Sigmoid colon (tissue), 7 donors: ENCODE results near the gene PDE9A. TPM values are rescaled to one million over a fixed set of nuclear protein-coding genes. Genes with fewer than 3 reads are reported as not detected.

Source experiments
- DNase-seq: peaks from one replicate; pipeline ENCODE4 v3.0.0-alpha.2; 2019
- H3K27ac ChIP-seq, 4 donors: fragments of 200-600 bp; sonication (generic); one replicate each; pipeline ENCODE4 v1.5.1; 2016 to 2019; ENCODE audit warnings: mild to moderate bottlenecking in 1 of 4
- H3K27me3 ChIP-seq, 3 donors: fragments of 200-600 bp; sonication (generic); one replicate each; pipeline ENCODE4 v1.5.1; 2019; ENCODE audit warnings: mild to moderate bottlenecking in 1 of 3
- H3K36me3 ChIP-seq, 4 donors: fragments of 200-600 bp; sonication (generic); one replicate each; pipeline ENCODE4 v1.5.1; 2016 to 2019
- H3K4me1 ChIP-seq, 4 donors: fragments of 200-600 bp; sonication (generic); one replicate each; pipeline ENCODE4 v1.5.1; 2017 to 2019
- H3K4me3 ChIP-seq, 4 donors: fragments of 200-600 bp; sonication (generic); one replicate each; pipeline ENCODE4 v1.5.1; 2017 to 2019; ENCODE audit warnings: mild to moderate bottlenecking in 2 of 4, moderate library complexity in 1 of 4
- H3K9me3 ChIP-seq, 4 donors: fragments of 200-600 bp in 3 of 4; sonication (generic) in 3 of 4; one replicate each; pipeline versions ENCODE4 v1.5.1 to v1.6.1; 2013 to 2019
- CTCF ChIP-seq, 4 experiments: fragments of 450-650 bp in 3 of 4; fragments of 200-600 bp in 1 of 4; IDR thresholded peaks; one replicate each; pipeline ENCODE4 v1.5.1; 2016 to 2019; ENCODE audit warnings: antibody characterized with exemption in 4 of 4, mild to moderate bottlenecking in 3 of 4, moderate library complexity in 2 of 4
- EP300 ChIP-seq, 4 donors: sonication (generic); formaldehyde crosslinking; IDR thresholded peaks; one replicate each; pipeline ENCODE4 v1.6.1; 2017; ENCODE audit warnings: antibody characterized with exemption in 4 of 4
- POLR2A ChIP-seq, 2 donors: fragments of 450-650 bp; IDR thresholded peaks; one replicate each; pipeline ENCODE4 v1.6.1; 2016; ENCODE audit warnings: antibody characterized with exemption in 2 of 2, mild to moderate bottlenecking in 2 of 2, moderate library complexity in 2 of 2
- POLR2AphosphoS5 ChIP-seq, 4 donors: sonication (generic); formaldehyde crosslinking; IDR thresholded peaks; one replicate each; pipeline ENCODE4 v1.6.1; 2017; ENCODE audit warnings: antibody characterized with exemption in 4 of 4
- WGBS, 2 donors: extraction: QIAGEN DNeasy Blood & Tissue Kit; methylation state at CpG; one replicate each; pipeline ENCODE4 v1.1.7; 2013; 5-methylcytosine and 5-hydroxymethylcytosine counted together
- intact Hi-C: fragments of 100-400 bp; cut with DNase I; formaldehyde crosslinking; loops from one replicate; pipeline ENCODE4 v1.15.1; 2023
- polyA plus RNA-seq, 3 donors: library from polyadenylated mRNA; stranded (reverse); fragments of 200-250 nt; gene quantifications; one replicate each; pipeline ENCODE4 v1.2.3, GENCODE V29; 2013
- total RNA-seq, 4 donors: library from RNA; depleted of rRNA; stranded (reverse); fragments of >200 nt; gene quantifications; one replicate each; pipeline ENCODE4 v1.1.0, GENCODE V29; 2016
- donor health status: healthy with polysubstance abuse.
- donor health status: Bipolar disorder and iron deficiency.
- donor health status: healthy.

The PDE9A gene
- total and polyA plus RNA-seq, 7 donors: 71.6 to 433 (median 102) TPM

- no peak overlapping the region for H3K27ac ChIP-seq
- 71 to 82% methylated on average over 5 of the region's 5 CpGs for WGBS, 2 donors
- H3K36me3 ChIP-seq: no peaks in the 10 kb centered on the region
- TF ChIP-seq CTCF (IDR thresholded peaks at IDR 0.05) (no peak), EP300 (IDR thresholded peaks at IDR 0.05) (no peak), POLR2A (IDR thresholded peaks at IDR 0.05) (no peak), POLR2AphosphoS5 (IDR thresholded peaks at IDR 0.05) (no peak)
- intact Hi-C loops: no loop called here
- H3K4me1 ChIP-seq: peaks cover 0 to 1% (median 0%) of the 10 kb centered on the region in 4 donors
- H3K27me3 ChIP-seq: peaks cover 0 to 8% (median 4%) of the 10 kb centered on the region in 3 donors
- no peaks in the 10 kb centered on the region for H3K9me3 ChIP-seq
- no peak for DNase-seq
- no peak overlapping the region for H3K4me3 ChIP-seq
These were observed 133.5 kb downstream of the PDE9A start for GRCh38 chr21:42786884-42787283.

GRCh38 chr21:42787613-42788012, 134.2 kb downstream of the PDE9A start:
- 97 to 98% methylated on average over 4 of the region's 4 CpGs for WGBS, 2 donors
- intact Hi-C loops: no loop called here

GRCh38 chr21:42790520-42791065, 137.2 kb downstream of the PDE9A start:
- DNase-seq: no peak
- intact Hi-C loops: no loop called here
- Histone ChIP-seq H3K9me3 (no peaks in the 10 kb centered on the region), H3K27ac (no peak overlapping the region), H3K4me1 (no peaks in the 10 kb centered on the region), H3K4me3 (no peak overlapping the region), H3K27me3 (peaks cover 0 to 8% (median under 1%) of the 10 kb centered on the region in 3 donors), H3K36me3 (no peaks in the 10 kb centered on the region)
- TF ChIP-seq EP300 (IDR thresholded peaks at IDR 0.05) (no peak), CTCF (IDR thresholded peaks at IDR 0.05) (no peak), POLR2A (IDR thresholded peaks at IDR 0.05) (no peak), POLR2AphosphoS5 (IDR thresholded peaks at IDR 0.05) (no peak)
- WGBS, 2 donors: 16 to 65% methylated on average over 8 of the region's 8 CpGs

More at GRCh38 chr21:42787613-42788012, 134.2 kb downstream of the PDE9A start:
- no peaks in the 10 kb centered on the region for H3K4me1 ChIP-seq
- no peak for DNase-seq
- H3K27ac ChIP-seq: no peak overlapping the region
- TF ChIP-seq POLR2AphosphoS5 (IDR thresholded peaks at IDR 0.05): no peak
- TF ChIP-seq POLR2A (IDR thresholded peaks at IDR 0.05): no peak
- TF ChIP-seq EP300 (IDR thresholded peaks at IDR 0.05): no peak
- no peak for TF ChIP-seq CTCF (IDR thresholded peaks at IDR 0.05)
- no peaks in the 10 kb centered on the region for H3K36me3 ChIP-seq
- H3K4me3 ChIP-seq: no peak overlapping the region
- no peaks in the 10 kb centered on the region for H3K9me3 ChIP-seq
- peaks cover 0 to 7% (median 4%) of the 10 kb centered on the region in 3 donors for H3K27me3 ChIP-seq

- no peaks in the 10 kb centered on the region for H3K4me1 ChIP-seq
- no peak for DNase-seq
- intact Hi-C loops: no loop called here
- no peak overlapping the region for H3K4me3 ChIP-seq
- H3K27ac ChIP-seq: no peak overlapping the region
- H3K27me3 ChIP-seq: peaks cover 0 to 8% (median 0%) of the 10 kb centered on the region in 3 donors
- H3K9me3 ChIP-seq: no peaks in the 10 kb centered on the region
- 89 to 95% methylated on average over 7 of the region's 7 CpGs for WGBS, 2 donors
- no peaks in the 10 kb centered on the region for H3K36me3 ChIP-seq
- no peak for TF ChIP-seq EP300 (IDR thresholded peaks at IDR 0.05)
- no peak for TF ChIP-seq POLR2AphosphoS5 (IDR thresholded peaks at IDR 0.05)
- TF ChIP-seq POLR2A (IDR thresholded peaks at IDR 0.05): no peak
- no peak for TF ChIP-seq CTCF (IDR thresholded peaks at IDR 0.05)
These were observed 140.4 kb downstream of the PDE9A start for GRCh38 chr21:42793774-42794173.

- no peak overlapping the region for H3K4me3 ChIP-seq
- intact Hi-C loops: no loop called here
- 71 to 74% methylated on average over 6 of the region's 6 CpGs for WGBS, 2 donors
- no peaks in the 10 kb centered on the region for H3K36me3 ChIP-seq
- no peak for TF ChIP-seq EP300 (IDR thresholded peaks at IDR 0.05)
- no peak for TF ChIP-seq CTCF (IDR thresholded peaks at IDR 0.05)
- TF ChIP-seq POLR2AphosphoS5 (IDR thresholded peaks at IDR 0.05): no peak
- no peak for TF ChIP-seq POLR2A (IDR thresholded peaks at IDR 0.05)
- no peaks in the 10 kb centered on the region for H3K9me3 ChIP-seq
- no peaks in the 10 kb centered on the region for H3K4me1 ChIP-seq
- no peak overlapping the region for H3K27ac ChIP-seq
- DNase-seq: no peak
- H3K27me3 ChIP-seq: peaks cover 0 to 8% (median 0%) of the 10 kb centered on the region in 3 donors
These were observed 141.1 kb downstream of the PDE9A start for GRCh38 chr21:42794551-42794950.
